HG03097 (cell line): ENCODE measurements around the gene ERVV-1.
"Not testable (repeated sequence)": the region's sequence is repeated elsewhere in the genome, so short reads cannot be mapped to it uniquely, and the experiment has no call there.

Experiments used
- ATAC-seq: cut with Tn5 transposase; IDR thresholded peaks from one replicate; pipeline ENCODE4 v1.9.1; 2021; ENCODE audit not compliant: unreplicated experiment, low FRiP score

Gene ERVV-1

GRCh38 chr19:53015730-53016129 is 2.0 kb downstream of the ERVV-1 start:
- ATAC-seq, result no peak

DNA sequence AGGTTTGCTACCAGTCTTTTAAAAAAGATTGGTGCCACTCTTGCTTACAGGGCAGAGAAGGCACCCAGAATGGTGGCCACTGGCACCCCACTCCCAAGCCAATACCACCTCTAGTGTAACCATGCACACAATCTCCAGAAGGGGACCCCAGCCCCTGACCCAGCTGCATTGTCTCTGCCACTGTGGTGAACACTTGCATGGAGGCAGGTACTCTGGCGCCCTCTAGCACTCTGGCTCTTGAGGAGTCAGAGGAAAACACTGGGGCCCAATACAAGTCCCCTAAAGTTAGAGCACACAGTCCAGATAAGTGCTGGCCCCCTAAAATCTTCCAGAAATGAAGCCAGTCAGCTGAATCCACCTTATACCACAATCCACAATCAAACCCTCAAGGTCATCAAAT is 6.0 kb downstream of the ERVV-1 start:
- no peak for ATAC-seq

DNA sequence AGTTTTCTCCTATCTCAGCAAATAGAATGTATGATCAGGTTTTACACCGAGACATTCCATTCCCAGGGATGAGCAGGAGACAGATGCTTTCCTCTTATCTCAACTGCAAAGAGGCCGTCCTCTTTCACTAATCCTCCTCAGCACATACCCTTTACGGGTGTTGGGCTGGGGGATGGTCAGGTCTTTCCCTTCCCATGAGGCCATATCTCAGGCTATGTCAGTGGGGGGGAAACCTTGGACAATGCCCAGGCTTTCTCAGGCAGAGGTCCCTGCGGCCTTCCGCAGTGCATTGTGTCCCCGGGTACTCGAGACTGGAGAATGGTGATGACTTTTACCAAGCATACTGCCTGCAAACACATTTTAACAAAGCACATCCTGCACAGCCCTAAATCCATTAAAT is 14.6 kb downstream of the ERVV-1 start:
- ATAC-seq, result not testable (repeated sequence)

- no peak for ATAC-seq
Measured at GRCh38 chr19:53034054-53034453, 20.3 kb downstream of the ERVV-1 start.

GRCh38 chr19:53034948-53035675 is 21.4 kb downstream of the ERVV-1 start:
- no peak for ATAC-seq

DNA sequence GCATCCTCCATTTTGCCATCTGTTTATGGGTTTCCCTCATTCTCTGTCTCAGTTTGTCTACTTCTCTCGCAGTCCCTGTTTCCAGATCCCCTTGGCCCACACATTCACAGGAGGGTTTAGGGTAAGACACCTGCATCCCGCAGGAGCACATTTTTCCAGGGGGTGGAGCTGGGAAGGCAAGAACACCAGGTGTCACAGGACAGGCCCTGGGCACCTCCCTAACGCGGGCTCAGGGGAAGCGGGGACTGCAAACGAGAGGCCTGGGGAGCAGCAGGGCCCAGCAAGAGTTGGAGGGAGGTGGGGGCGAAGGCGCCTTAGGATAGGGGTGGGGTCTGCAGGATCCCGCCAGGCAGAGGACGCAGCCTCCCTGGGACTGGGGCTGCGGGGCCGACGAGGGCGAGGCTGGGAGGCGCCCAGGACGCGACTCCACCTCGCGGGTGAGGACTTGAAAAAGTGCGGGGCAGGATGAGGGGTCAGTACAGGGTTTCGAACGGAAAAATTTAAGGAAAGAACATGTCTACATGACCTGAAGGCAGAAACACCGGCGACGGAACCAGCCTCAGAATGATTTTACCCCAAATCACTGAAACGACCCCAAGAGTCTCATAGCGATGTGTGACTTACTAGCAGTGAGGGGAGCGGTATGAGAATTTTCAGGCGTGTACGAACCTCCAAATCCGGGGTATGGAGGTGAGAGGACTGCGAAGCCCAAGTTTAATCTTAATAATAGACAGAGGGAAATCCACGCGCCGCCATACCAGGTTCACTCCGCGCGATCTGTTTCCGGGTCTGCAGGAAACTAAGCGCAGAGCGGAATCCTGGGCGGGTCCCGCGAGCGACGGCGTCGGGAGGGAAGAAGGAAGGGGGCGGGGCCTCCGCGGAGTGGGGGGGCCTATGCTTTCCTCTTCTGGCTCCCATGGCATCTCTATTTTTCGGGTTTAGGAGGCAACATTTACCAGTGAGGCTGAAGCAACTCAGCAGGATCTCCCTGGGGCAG is 23.7 kb downstream of the ERVV-1 start:
- ATAC-seq, result no peak

DNA sequence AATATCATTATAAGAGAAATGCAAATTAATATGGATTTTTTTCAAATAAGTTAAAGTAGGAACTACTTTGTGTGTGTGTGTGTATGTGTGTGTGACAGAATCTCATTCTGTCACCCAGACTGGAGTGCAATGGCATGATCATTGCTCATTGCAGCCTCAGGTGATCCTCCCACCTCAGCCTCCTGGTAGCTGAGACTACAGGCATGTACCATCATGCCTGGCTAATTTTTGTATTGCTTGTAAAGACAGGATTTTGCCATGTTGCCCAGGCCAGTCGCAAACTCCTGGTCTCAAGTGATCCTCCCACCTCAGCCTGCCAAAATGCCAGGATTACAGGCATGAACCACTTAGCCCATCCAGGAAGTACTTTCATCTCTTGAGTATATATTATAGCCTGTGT is 27.6 kb downstream of the ERVV-1 start:
- no peak for ATAC-seq

GRCh38 chr19:53045536-53045935 is 31.8 kb downstream of the ERVV-1 start:
- ATAC-seq, result no peak

DNA sequence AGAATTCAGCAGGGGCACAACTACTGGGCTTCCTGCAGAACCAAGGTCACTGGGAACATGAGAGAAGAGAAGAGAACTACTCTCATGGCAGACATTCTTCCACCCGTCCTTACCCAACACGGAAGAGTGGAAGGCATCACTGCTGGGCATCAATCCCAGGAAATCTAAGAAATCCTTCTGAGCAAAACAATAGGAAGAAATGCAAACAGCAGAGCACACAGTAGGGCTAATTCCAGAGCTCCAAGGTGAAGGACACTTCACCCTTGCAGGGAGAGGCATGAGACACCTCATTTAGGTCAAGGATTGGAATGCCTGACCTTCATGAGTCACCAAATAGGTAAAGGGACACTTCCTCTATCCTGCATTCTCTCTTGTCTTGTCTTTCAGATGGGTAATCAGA is 33.7 kb downstream of the ERVV-1 start:
- ATAC-seq, result no peak

- ATAC-seq, result no peak
Measured at GRCh38 chr19:53055117-53055516, 41.4 kb downstream of the ERVV-1 start.

DNA sequence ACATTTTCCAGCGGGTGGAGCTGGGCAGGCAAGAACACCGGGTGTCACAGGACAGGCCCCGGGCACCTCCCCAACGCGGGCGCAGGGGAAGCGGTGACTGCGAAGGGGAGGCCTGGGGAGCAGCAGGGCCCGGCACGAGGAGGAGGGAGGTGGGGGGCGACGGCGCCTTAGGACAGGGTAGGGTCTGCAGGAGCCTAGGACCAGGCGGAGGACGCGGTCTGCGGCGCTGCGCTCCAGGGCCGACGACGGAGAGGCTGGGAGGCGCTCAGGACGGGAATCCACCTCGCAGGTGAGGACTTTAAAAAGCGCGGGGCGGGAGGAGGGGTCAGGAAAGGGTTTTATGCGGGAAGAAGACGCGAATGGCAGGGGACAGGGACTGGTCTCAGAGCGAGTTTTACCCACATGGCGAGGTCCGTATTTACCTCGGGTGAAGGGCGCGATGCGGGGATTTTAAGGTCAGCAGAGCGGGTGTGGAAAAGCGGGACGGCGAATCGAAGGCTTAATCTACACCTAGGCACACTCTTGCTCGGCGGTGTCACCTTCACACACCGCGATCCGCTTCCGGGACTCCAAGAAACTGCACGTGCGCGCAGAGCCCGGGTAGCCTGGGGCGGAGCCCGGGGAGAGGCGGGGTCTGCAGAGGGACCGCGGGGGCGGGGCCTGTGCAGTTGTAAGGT is 44.3 kb downstream of the ERVV-1 start:
- no peak for ATAC-seq
